GM12865 (cell line): ENCODE results near the gene ARGLU1.

Source experiments
- DNase-seq: peaks from one replicate; pipeline ENCODE4 v3.0.0; 2010; ENCODE audit warnings: low read depth
- H3K4me3 ChIP-seq: 2 replicates; pipeline ENCODE4 v1.5.1; 2011; ENCODE audit warnings: mild to moderate bottlenecking, low read depth, low read length, control low read depth
- TF ChIP-seq, protein P1 (sequence below): IDR thresholded peaks from 2 replicates; pipeline ENCODE4 v1.5.1; 2011; ENCODE audit warnings: low read length, control low read depth, low read depth, inconsistent platforms; ENCODE audit not compliant: insufficient read depth; ENCODE audit errors: missing control alignments

ARGLU1 gene

DNA sequence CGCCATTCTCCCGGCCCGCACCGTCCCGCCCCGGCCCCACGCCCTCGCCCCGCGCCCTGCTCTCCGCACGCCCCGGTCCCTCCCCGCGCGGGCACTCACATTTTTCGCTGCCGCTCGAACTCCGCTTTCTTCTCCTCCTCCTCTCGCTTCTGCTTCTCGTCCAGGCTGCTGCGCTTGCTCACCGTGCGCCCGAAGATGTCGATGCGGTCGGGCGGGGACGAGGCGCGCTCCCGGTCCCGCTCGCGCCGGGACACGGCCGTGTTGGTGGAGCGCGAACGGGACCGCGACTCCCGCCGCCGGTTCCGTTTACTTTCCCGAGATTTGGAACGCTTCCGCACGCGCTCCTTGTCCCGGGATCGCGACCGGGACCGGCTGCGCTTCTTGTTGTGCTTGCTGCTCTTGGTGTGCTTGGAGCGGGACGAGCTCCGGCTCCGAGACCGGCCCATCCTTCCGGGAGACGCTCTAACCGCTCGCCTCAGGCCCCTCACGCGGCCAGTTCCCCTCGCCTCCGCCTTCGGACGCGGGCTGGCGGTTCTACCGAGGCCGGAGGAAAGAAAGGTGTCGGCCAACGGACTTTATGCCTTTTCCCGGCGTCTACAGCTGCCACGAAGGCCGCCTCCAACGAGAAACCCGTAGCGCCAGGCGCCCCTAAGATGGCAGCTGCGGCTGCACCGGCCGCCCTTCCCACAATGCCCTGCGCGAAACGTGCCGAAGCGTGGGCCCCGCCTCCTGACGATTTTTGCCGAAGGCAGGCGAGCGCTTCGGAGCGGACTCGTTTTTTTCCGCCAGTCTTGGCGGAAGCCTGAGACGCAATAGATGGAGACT is at the start of gene ARGLU1:
Gene ARGLU1 (minus strand): TSS at position 664 of the 825 bp plus-strand sequence. CDS start 218 bp downstream, at position 446.
- H3K4me3 ChIP-seq, result peak within 1 kb of the TSS; percentile 60
- TF ChIP-seq, protein P1, sequence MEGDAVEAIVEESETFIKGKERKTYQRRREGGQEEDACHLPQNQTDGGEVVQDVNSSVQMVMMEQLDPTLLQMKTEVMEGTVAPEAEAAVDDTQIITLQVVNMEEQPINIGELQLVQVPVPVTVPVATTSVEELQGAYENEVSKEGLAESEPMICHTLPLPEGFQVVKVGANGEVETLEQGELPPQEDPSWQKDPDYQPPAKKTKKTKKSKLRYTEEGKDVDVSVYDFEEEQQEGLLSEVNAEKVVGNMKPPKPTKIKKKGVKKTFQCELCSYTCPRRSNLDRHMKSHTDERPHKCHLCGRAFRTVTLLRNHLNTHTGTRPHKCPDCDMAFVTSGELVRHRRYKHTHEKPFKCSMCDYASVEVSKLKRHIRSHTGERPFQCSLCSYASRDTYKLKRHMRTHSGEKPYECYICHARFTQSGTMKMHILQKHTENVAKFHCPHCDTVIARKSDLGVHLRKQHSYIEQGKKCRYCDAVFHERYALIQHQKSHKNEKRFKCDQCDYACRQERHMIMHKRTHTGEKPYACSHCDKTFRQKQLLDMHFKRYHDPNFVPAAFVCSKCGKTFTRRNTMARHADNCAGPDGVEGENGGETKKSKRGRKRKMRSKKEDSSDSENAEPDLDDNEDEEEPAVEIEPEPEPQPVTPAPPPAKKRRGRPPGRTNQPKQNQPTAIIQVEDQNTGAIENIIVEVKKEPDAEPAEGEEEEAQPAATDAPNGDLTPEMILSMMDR, result no peak
- peak; percentile 95 for DNase-seq

DNA sequence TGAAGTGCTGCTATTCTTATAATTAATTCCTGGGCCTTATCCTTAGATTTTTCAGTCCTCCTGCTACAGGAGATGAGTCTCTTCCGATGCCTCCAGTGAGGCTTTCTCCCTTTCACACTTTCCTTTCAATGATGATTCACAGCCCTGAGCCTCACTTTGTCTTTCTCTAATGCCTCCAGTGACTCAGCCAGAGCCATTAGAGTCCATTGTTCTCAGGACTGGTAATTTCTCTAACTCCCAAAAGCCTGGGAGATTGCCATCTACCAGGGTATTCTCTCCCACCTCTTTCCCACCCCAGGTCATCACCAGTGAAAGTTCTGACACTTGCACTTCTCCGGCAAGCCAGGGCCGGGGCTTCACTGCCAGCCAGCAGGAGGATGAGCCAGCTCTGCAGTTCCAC is 49.6 kb upstream of the ARGLU1 start:
- DNase-seq, result no peak
- no peak overlapping the region for H3K4me3 ChIP-seq
- TF ChIP-seq, protein P1, result no peak

DNA sequence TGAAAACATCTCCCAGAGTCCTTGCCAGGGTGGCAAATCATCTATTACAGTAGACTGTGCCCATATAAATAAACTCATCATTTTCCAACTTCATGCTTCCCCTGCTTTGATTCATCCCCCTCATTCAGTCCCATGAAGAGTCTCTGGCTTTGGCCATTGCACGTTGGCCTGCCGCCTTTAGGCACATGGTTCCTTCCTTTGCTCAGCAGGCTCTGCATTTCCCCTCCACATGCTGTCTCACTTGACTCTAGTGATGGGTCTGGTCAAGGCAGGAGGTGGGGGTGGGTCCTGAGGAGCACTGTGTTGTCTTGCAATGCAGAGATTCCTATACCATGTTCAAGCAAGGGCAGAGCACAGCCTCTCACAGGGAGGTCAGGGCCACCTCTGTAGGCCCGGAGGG is 48.8 kb upstream of the ARGLU1 start:
- DNase-seq, result no peak
- H3K4me3 ChIP-seq, result no peak overlapping the region
- TF ChIP-seq, protein P1, result no peak

GRCh38 chr13:106614874-106615273 is 46.9 kb upstream of the ARGLU1 start:
- DNase-seq, result no peak
- TF ChIP-seq, protein P1, result no peak
- no peak overlapping the region for H3K4me3 ChIP-seq

DNA sequence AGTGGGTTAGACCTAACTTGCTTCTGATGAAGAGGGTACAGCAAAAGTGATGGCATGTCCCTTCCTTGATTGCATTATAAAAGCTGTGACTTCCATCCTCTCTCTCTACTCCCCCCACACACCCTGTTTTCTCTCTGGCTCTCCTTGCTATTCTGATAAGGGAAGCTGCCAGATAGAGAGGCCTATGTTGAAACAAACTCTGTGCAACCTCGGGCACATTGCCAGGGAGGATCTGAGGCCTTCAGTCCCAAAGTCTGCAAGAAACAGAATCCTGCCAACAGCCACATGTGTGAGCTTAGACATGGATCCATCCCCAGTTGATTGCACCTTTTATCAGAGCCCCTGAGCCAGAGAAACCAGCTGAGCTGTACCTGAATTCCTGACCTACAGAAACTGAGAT is 44.8 kb upstream of the ARGLU1 start:
- DNase-seq, result no peak
- no peak overlapping the region for H3K4me3 ChIP-seq
- TF ChIP-seq, protein P1, result no peak

GRCh38 chr13:106610486-106610885 is 42.5 kb upstream of the ARGLU1 start:
- no peak overlapping the region for H3K4me3 ChIP-seq
- TF ChIP-seq, protein P1, result no peak
- DNase-seq, result no peak

- DNase-seq, result no peak
Measured at GRCh38 chr13:106609116-106609515, 41.2 kb upstream of the ARGLU1 start.

More at GRCh38 chr13:106609116-106609515, 41.2 kb upstream of the ARGLU1 start:
- TF ChIP-seq, protein P1, result no peak
- H3K4me3 ChIP-seq, result no peak overlapping the region
